ENCODE measurements around the gene SEC14L1.

- no peak for TF ChIP-seq PBX3 (IDR thresholded peaks at IDR 0.05)
- no peak for TF ChIP-seq ELK1 (IDR thresholded peaks at IDR 0.05; ENCODE audit: low read depth, low read length)
- TF ChIP-seq SMC3 (IDR thresholded peaks at IDR 0.05): no peak
- TF ChIP-seq EP300 (IDR thresholded peaks at IDR 0.05): no peak
- TF ChIP-seq JUNB (IDR thresholded peaks at IDR 0.05): no peak
- no peak for TF ChIP-seq CTCF (IDR thresholded peaks at IDR 0.05)
Observed at GRCh38 chr17:77216486-77216885, 75.7 kb downstream of the SEC14L1 start.

Data from A549 (cell line).